Spleen (tissue), 11 donors: ENCODE results near the gene RHOV. TPM values are rescaled to one million over a fixed set of nuclear protein-coding genes. Genes with fewer than 3 reads are reported as not detected.

Experiments used
- DNase-seq: peaks from one replicate; pipeline ENCODE4 v3.0.0-alpha.2; 2020
- H3K27ac ChIP-seq, 8 donors: fragments of 200-600 bp; sonication (generic) in 7 of 8; 1 replicate in 4 of 8; 2 replicates in 4 of 8; pipeline versions ENCODE4 v1.5.0 to v1.8.0; 2016 to 2021; ENCODE audit warnings: inconsistent platforms in 4 of 8, mild to moderate bottlenecking in 4 of 8, moderate library complexity in 1 of 8
- H3K27me3 ChIP-seq, 7 donors: fragments of 200-600 bp; sonication (generic) in 6 of 7; replicated peaks in 1 of 7; 1 replicate in 4 of 7; 2 replicates in 3 of 7; pipeline versions ENCODE4 v1.5.0 to v1.8.0; 2016 to 2021; ENCODE audit warnings: inconsistent platforms in 3 of 7, mild to moderate bottlenecking in 1 of 7
- H3K36me3 ChIP-seq, 6 donors: fragments of 200-600 bp; sonication (generic) in 5 of 6; 1 replicate in 4 of 6; 2 replicates in 2 of 6; pipeline versions ENCODE4 v1.5.0 to v1.8.0; 2016 to 2021; ENCODE audit warnings: inconsistent platforms in 2 of 6
- H3K4me1 ChIP-seq, 6 donors: fragments of 200-600 bp; sonication (generic) in 5 of 6; 1 replicate in 3 of 6; 2 replicates in 3 of 6; pipeline versions ENCODE4 v1.5.0 to v1.8.0; 2016 to 2021; ENCODE audit warnings: inconsistent platforms in 3 of 6
- H3K4me3 ChIP-seq, 8 donors: fragments of 200-600 bp; sonication (generic) in 7 of 8; 1 replicate in 4 of 8; 2 replicates in 4 of 8; pipeline versions ENCODE4 v1.5.0 to v1.8.0; 2016 to 2021; ENCODE audit warnings: inconsistent platforms in 4 of 8, mild to moderate bottlenecking in 4 of 8, moderate library complexity in 2 of 8
- H3K9me3 ChIP-seq, 8 donors: fragments of 200-600 bp; sonication (generic) in 7 of 8; 1 replicate in 4 of 8; 2 replicates in 4 of 8; pipeline versions ENCODE4 v1.5.0 to v1.8.0; 2016 to 2021; ENCODE audit warnings: inconsistent platforms in 4 of 8
- POLR2A ChIP-seq, 3 donors: fragments of 450-650 bp; IDR thresholded peaks; one replicate each; pipeline ENCODE4 v1.5.1; 2017; ENCODE audit warnings: antibody characterized with exemption in 3 of 3, mild to moderate bottlenecking in 1 of 3
- POLR2AphosphoS5 ChIP-seq, 3 donors: sonication (generic); formaldehyde crosslinking; IDR thresholded peaks; one replicate each; pipeline ENCODE4 v1.5.1; 2017; ENCODE audit warnings: antibody characterized with exemption in 3 of 3
- WGBS, 5 donors: extraction: QIAGEN DNeasy Blood & Tissue Kit in 3 of 5; methylation state at CpG; one replicate each; pipeline versions ENCODE4 v1.1.5 to v1.1.7; 2013 to 2018; 5-methylcytosine and 5-hydroxymethylcytosine counted together
- intact Hi-C: fragments of 100-400 bp; cut with DNase I; formaldehyde crosslinking; loops from one replicate; pipeline ENCODE4 v1.15.0; 2023; ENCODE audit warnings: low total_unique reads
- polyA plus RNA-seq, 3 donors: library from polyadenylated mRNA; stranded (reverse); fragments of 200-250 nt; gene quantifications; one replicate each; pipeline ENCODE4 v1.2.1, GENCODE V29; 2013
- total RNA-seq, 7 donors: library from RNA; depleted of rRNA in 3 of 7; stranded (reverse); fragments of >200 nt in 3 of 7; fragmentation: NEBNext Ultra II Directional in 4 of 7; extraction: Animal tissue kit (Norgen Biotek cat#: 25700) in 4 of 7; gene quantifications; one replicate each; pipeline versions ENCODE4 v1.1.0 to v1.2.1, GENCODE V29; 2016 to 2021
- TF ChIP-seq, protein P1 (sequence below), 11 experiments: fragments of 200-600 bp in 7 of 11; fragments of 450-650 bp in 4 of 11; sonication (generic) in 4 of 11; IDR thresholded peaks in 8 of 11; conservative IDR thresholded peaks in 3 of 11; 1 replicate in 7 of 11; 2 replicates in 4 of 11; pipeline versions ENCODE4 v1.4.0 to v1.8.0; 2016 to 2021; ENCODE audit warnings: antibody characterized with exemption in 11 of 11, inconsistent platforms in 4 of 11, mild to moderate bottlenecking in 1 of 11
- donor health status: healthy with polysubstance abuse.
- donor health status: DM: no; HTN: no; CAD: no; lungs with moderate emphysema.
- donor health status: DM: no; HTN: no; CAD: no.
- donor health status: Bipolar disorder and iron deficiency.
- donor health status: healthy.
- donor health status: DM: no; HTN: no; CAD: no.
- donor health status: DM: yes; HTN: yes; CAD: no.

The RHOV gene
- total and polyA plus RNA-seq, 10 donors = 0.06 to 0.19 TPM; not detected in 8

DNA sequence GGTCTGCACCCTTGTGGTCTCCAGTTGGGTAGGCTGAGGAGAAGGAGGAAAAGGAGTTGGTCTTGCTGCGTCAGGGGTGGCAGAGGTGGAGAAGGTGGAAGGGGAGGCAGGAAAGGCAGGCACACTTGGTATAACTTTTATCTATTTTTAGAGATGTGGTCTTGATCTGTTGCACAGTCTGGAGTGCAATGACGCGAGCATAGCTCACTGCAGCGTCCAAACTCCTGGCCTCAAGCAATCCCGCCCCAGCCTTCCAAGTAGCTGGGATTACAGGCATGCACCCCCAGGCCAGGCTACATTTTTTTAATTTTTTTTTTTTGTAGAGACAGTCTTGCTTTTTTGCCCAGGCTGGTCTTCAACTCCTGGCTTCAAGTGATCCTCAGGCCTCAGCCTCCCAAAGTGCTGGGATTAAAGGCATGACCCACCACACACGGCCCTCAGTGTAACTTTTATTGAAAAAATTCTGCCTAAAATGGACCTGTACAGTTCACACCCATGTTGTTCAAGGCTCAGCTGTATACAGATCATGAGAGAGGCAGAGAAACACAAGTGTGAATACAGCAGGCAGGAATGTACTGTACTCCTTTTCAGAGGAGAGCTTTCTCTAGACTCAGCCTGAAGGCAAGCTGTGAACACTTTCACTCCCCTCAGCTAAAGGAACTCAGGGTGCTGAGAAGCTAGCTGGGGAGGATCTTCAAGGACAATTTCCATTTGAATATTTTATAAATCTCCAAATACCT, 2.1 kb upstream of the RHOV start:
- no peak for DNase-seq
- H3K27ac ChIP-seq = no peak overlapping the region
- 79 to 85% (median 83%) methylated on average over 6 of the region's 6 CpGs for WGBS, 5 donors
- H3K4me3 ChIP-seq = no peak overlapping the region
- TF ChIP-seq, protein P1, sequence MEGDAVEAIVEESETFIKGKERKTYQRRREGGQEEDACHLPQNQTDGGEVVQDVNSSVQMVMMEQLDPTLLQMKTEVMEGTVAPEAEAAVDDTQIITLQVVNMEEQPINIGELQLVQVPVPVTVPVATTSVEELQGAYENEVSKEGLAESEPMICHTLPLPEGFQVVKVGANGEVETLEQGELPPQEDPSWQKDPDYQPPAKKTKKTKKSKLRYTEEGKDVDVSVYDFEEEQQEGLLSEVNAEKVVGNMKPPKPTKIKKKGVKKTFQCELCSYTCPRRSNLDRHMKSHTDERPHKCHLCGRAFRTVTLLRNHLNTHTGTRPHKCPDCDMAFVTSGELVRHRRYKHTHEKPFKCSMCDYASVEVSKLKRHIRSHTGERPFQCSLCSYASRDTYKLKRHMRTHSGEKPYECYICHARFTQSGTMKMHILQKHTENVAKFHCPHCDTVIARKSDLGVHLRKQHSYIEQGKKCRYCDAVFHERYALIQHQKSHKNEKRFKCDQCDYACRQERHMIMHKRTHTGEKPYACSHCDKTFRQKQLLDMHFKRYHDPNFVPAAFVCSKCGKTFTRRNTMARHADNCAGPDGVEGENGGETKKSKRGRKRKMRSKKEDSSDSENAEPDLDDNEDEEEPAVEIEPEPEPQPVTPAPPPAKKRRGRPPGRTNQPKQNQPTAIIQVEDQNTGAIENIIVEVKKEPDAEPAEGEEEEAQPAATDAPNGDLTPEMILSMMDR (IDR thresholded peaks at IDR 0.05 in 8 of 11, conservative IDR thresholded peaks at IDR 0.05 in 3 of 11) = no peak
- TF ChIP-seq POLR2AphosphoS5 (IDR thresholded peaks at IDR 0.05) = no peak
- no peak for TF ChIP-seq POLR2A (IDR thresholded peaks at IDR 0.05)
- peaks cover 0 to 24% (median 15%) of the 10 kb centered on the region in 6 donors for H3K4me1 ChIP-seq
- H3K36me3 ChIP-seq = no peaks in the 10 kb centered on the region
- intact Hi-C loops = no loop called here
- peaks cover 0 to 27% (median 5%) of the 10 kb centered on the region in 7 donors for H3K27me3 ChIP-seq
- no peaks in the 10 kb centered on the region for H3K9me3 ChIP-seq

DNA sequence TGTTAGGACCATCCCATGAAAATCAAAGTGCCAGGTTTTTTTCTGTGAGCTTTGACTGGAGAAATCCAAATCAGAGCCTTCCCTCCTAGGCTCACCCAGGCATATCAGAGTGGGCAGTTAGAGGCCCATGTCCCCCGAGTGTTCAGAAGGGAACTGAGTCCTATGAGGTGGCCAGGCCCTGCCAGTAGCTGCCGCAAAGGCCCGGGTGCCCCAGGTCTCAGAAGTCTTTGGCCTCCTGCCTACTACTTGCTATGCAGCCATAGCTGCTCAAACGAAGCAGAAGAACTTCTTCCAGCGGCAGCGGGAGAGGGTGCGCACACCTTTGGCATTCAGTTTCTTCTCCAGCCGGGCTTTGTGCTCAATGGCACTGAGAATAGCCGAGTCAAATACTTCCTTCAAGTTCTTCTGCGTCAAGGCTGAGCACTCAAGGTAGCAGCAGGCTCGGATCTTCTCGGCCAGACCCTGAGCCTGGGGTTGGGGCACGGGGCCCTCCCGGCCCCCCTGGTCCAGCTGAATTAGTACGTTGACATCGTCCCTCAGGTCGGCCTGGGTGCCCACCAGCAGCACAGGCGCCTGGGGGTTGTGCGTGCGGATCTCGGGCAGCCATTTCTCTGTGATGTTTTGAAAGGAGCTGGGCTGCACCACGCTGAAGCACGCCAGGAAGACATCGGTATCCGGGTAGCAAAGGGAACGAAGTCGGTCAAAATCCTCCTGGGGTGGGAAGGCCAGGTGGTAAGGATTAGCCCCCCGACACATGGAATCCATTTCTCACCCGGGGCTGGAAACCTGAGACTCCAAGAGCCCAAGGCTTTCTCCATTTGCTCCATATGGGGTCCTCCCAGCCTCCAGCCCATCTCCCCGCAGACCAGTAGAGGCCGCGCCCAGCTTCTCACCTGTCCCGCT, 992 bp downstream of the RHOV start:
- H3K9me3 ChIP-seq = no peaks in the 10 kb centered on the region
- peaks cover 0 to 24% (median 15%) of the 10 kb centered on the region in 6 donors for H3K4me1 ChIP-seq
- no peak overlapping the region for H3K27ac ChIP-seq
- intact Hi-C loops = no loop called here
- DNase-seq = no peak
- H3K36me3 ChIP-seq = no peaks in the 10 kb centered on the region
- H3K27me3 ChIP-seq = peaks cover 0 to 27% (median 5%) of the 10 kb centered on the region in 7 donors
- H3K4me3 ChIP-seq = peak overlapping the region in 7 of 8 donors; percentile 49 to 85 (median 56)
- no peak for TF ChIP-seq POLR2A (IDR thresholded peaks at IDR 0.05)
- no peak for TF ChIP-seq POLR2AphosphoS5 (IDR thresholded peaks at IDR 0.05)
- TF ChIP-seq, protein P1 (IDR thresholded peaks at IDR 0.05 in 8 of 11, conservative IDR thresholded peaks at IDR 0.05 in 3 of 11) = no peak
- 66 to 74% (median 66%) methylated on average over 30 to 33 of the region's 33 CpGs for WGBS, 5 donors

DNA sequence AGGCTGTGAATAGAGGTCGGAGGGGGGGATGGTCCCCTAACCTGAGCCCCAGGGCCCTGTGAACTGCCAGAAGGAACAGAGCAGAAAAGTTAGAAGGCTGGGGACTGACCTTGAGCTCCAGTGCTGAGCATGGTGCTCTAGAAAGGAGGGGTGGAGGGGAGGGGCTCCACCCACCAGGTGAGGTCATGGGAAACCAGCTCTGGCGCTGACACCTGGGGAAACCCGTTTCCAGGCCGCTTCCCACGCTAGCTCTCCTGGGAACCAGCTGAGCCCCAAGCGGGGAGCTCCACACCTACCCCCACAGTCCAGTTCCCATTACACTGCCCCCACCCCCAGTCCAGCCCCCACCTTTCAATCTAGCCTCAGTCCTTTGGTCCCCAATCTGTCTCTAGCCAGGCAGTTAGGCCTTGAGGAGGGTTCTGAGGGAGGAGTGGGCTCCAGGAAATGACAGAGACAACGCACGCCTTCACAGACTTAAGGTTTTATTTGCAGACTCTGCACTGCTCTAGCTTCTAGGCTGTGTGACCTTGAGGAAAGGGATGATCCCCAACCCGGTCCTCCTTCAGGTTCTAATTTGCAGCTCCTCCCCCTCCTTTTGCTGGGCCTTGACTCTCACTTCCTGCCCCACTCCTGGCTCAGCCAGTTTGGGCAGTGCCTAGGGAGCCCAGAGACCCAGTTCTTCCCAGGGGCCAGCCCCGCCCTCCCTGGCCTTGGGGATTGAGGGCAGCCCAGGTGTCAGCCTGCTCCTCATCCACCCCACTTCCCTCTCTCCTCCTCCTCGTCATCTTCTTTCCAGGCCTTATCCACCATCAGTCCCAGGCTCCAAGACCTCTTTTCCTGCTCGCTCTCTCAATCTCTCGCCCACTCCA, 2.1 kb downstream of the RHOV start:
- H3K27ac ChIP-seq = no peak overlapping the region
- no peaks in the 10 kb centered on the region for H3K36me3 ChIP-seq
- no peak for DNase-seq
- no peaks in the 10 kb centered on the region for H3K9me3 ChIP-seq
- intact Hi-C loops = no loop called here
- TF ChIP-seq POLR2A (IDR thresholded peaks at IDR 0.05) (no peak), POLR2AphosphoS5 (IDR thresholded peaks at IDR 0.05) (no peak)
- TF ChIP-seq, protein P1 (IDR thresholded peaks at IDR 0.05 in 8 of 11, conservative IDR thresholded peaks at IDR 0.05 in 3 of 11) = no peak
- no peak overlapping the region for H3K4me3 ChIP-seq
- H3K27me3 ChIP-seq = peaks cover 0 to 27% (median 5%) of the 10 kb centered on the region in 7 donors
- WGBS, 5 donors = 79 to 83% (median 81%) methylated on average over 12 to 13 of the region's 13 CpGs
- peaks cover 0 to 24% (median 15%) of the 10 kb centered on the region in 6 donors for H3K4me1 ChIP-seq
